ENCODE data around the gene LRRC28.

GRCh38 chr15:99439524-99439835 lies 188.2 kb downstream of the LRRC28 start:
- TF ChIP-seq CTCF (IDR thresholded peaks at IDR 0.05) (no peak), EZH2 (IDR thresholded peaks at IDR 0.05; ENCODE audit: borderline replicate concordance, insufficient read depth, low read depth, low read length, poor library complexity, severe bottlenecking) (no peak)
